Measurements from ENCODE around the gene CADPS2.

- TF ChIP-seq CTCF (IDR thresholded peaks at IDR 0.05): no peak
- no peak for TF ChIP-seq POLR2A (IDR thresholded peaks at IDR 0.05)
Observed at GRCh38 chr7:122748195-122748594, 138.1 kb downstream of the CADPS2 start.

All from right lobe of liver (tissue), 4 donors.